ENCODE measurements around the gene TRIM45. TPM values are rescaled to one million over a fixed set of nuclear protein-coding genes. Genes with fewer than 3 reads are reported as not detected.

TRIM45 gene
- total RNA-seq, 3 donors from 2014 or later = 2.0 to 2.9 (median 2.5) TPM

DNA sequence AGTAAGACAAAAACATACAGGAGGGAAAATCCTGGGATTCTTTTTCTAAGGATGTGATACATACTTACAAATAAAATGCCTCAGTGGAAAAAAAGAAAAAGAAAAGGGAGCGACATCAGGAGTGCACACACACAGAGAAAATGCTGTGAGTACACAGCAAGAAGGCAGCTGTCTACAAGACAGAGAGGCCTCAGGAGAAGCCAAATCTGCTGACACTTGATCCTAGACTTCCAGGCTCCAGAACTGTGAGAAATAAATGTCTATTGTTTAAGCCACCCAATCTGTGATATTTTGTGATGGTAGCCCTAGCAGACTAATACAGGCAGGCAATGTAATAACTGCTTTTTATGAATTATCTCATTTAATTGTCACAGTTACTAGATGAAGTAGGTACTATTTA, 17.0 kb upstream of the TRIM45 start:
- no peak for DNase-seq
- intact Hi-C loops (cut with DNase I, micrococcal nuclease) = no loop called here
- H3K4me3 ChIP-seq = no peak overlapping the region

DNA sequence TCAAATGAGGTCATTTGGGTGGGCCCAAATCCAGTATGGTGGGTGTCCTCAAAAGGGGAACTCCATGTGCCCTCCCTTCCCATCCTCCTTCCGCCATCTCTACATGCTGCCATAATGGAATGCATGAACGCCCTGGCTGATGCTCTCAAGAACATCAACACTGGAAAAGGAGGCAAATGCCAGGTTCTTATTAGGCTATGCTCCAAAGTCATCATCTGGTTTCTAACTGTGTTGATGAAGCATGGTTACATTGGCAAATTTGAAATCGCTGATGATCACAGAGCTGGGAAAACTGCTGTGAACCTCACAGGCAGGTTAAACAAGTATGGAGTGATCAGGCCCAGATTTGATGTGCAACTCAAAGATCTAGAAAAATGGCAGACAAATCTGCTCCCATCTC, 16.6 kb upstream of the TRIM45 start:
- DNase-seq (no peak), ATAC-seq (no peak)
- intact Hi-C loops (cut with DNase I, micrococcal nuclease) = no loop called here
- TF ChIP-seq, protein P1, sequence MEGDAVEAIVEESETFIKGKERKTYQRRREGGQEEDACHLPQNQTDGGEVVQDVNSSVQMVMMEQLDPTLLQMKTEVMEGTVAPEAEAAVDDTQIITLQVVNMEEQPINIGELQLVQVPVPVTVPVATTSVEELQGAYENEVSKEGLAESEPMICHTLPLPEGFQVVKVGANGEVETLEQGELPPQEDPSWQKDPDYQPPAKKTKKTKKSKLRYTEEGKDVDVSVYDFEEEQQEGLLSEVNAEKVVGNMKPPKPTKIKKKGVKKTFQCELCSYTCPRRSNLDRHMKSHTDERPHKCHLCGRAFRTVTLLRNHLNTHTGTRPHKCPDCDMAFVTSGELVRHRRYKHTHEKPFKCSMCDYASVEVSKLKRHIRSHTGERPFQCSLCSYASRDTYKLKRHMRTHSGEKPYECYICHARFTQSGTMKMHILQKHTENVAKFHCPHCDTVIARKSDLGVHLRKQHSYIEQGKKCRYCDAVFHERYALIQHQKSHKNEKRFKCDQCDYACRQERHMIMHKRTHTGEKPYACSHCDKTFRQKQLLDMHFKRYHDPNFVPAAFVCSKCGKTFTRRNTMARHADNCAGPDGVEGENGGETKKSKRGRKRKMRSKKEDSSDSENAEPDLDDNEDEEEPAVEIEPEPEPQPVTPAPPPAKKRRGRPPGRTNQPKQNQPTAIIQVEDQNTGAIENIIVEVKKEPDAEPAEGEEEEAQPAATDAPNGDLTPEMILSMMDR (IDR thresholded peaks at IDR 0.05) = no peak
- no peaks in the 10 kb centered on the region for H3K9me3 ChIP-seq
- H3K4me1 ChIP-seq (ENCODE audit: low read depth) = no peaks in the 10 kb centered on the region
- no peak overlapping the region for H3K4me3 ChIP-seq
- no peaks in the 10 kb centered on the region for H3K36me3 ChIP-seq (ENCODE audit: low read depth)

More for the DNA sequence above, 17.0 kb upstream of the TRIM45 start:
- Histone ChIP-seq H3K36me3 (ENCODE audit: low read depth) (no peaks in the 10 kb centered on the region), H3K9me3 (no peaks in the 10 kb centered on the region), H3K4me1 (ENCODE audit: low read depth) (no peaks in the 10 kb centered on the region)
- TF ChIP-seq, protein P1 (IDR thresholded peaks at IDR 0.05) = no peak
- ATAC-seq = no peak

DNA sequence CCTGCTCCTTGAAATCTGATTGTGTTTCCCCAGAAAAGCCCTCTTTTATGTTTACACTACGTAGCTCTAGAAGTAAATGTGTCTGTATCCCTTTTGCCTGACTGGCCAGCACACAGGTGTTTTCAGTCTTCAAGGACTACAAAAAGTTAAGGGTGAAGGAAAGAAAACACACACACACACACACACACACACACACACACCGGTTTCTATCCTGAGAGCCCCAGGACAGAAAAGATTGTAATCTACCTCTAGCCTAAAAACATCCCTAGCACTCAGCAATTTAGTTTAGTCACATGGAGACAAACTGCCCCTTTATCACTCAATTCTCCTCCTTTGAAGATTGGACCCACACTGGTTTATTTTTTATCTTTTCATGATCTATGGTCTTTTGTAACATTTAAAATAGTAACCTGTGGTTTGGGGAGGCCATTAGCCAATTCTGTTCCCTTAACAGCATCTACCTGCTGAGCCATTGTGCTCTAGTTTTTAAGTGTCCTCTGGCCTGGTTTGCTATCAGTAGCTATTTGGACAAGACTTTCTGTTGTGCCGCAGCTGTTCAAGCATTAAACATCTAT, 15.8 kb upstream of the TRIM45 start:
- no peaks in the 10 kb centered on the region for H3K36me3 ChIP-seq (ENCODE audit: low read depth)
- intact Hi-C loops (cut with DNase I, micrococcal nuclease) = no loop called here
- no peaks in the 10 kb centered on the region for H3K4me1 ChIP-seq (ENCODE audit: low read depth)
- ATAC-seq (no peak), DNase-seq (no peak)
- TF ChIP-seq, protein P1 (IDR thresholded peaks at IDR 0.05) = no peak
- H3K4me3 ChIP-seq = no peak overlapping the region
- H3K9me3 ChIP-seq = no peaks in the 10 kb centered on the region

DNA sequence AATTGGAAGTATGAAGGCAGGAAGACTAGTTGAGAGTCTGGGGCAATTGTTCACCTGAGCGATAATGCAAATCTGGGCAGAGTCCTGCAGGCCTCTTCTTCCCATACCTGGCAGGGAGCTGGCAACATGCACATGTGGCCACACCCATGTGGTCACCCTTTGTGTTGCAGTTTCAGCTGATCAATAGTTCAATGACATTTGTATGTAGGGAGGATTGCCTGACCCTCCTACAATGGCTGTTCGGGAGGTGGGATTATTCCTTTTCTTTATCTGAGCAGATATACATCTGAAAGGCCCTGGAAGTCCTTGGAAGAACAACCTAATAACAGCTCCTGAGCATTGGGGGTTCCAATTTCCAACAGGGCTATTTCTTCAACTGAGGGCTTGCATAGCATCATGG, 15.2 kb upstream of the TRIM45 start:
- Histone ChIP-seq H3K4me1 (ENCODE audit: low read depth) (no peaks in the 10 kb centered on the region), H3K36me3 (ENCODE audit: low read depth) (no peaks in the 10 kb centered on the region), H3K4me3 (no peak overlapping the region), H3K9me3 (no peaks in the 10 kb centered on the region)
- intact Hi-C loops (cut with DNase I, micrococcal nuclease) = no loop called here
- ATAC-seq (no peak), DNase-seq (no peak)
- TF ChIP-seq, protein P1 (IDR thresholded peaks at IDR 0.05) = no peak

DNA sequence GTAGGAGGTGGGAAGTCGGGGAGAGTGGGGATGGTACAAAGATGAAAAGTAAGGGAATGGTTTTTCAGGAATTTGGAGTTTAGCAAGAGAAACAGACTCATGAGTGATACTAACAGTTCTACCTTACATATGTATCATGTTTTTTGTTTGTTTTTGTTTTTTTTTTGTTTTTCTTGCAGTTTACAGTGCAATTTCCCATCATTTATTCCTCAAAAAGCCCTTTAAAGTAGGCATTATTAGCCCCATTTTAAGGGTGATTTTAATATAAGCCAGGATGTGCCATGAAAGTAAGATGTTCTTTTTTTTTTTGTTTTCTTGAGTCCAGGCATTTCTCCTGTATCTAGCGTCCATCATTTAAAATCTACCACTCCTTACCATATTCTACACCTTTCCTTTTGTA, 13.8 kb upstream of the TRIM45 start:
- H3K9me3 ChIP-seq = no peaks in the 10 kb centered on the region
- intact Hi-C loops (cut with DNase I, micrococcal nuclease) = no loop called here
- no peak overlapping the region for H3K4me3 ChIP-seq
- H3K4me1 ChIP-seq (ENCODE audit: low read depth) = no peaks in the 10 kb centered on the region
- H3K36me3 ChIP-seq (ENCODE audit: low read depth) = no peaks in the 10 kb centered on the region
- ATAC-seq = no peak
- TF ChIP-seq, protein P1 (IDR thresholded peaks at IDR 0.05) = no peak
- DNase-seq = no peak

DNA sequence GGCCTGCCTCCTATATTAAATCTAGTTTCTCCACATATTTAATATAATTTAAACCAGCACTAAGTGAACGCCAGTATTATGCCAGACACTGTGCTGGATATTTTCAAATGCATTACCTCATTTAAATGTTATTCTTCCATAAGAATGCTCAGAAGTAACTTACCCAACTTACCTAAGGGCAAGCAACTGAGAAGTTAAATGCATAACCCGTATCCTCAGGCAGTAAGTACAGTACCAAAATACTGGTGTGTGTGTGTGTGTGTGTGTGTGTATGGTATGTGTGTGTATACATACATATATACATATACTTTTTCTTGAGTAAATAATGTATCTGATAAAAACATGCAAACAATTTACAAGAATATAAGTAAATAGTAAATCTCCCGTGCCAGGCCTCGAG, 9.0 kb upstream of the TRIM45 start:
- H3K4me3 ChIP-seq = no peak overlapping the region
- no peaks in the 10 kb centered on the region for H3K9me3 ChIP-seq
- H3K36me3 ChIP-seq (ENCODE audit: low read depth) = no peaks in the 10 kb centered on the region
- TF ChIP-seq, protein P1 (IDR thresholded peaks at IDR 0.05) = no peak
- DNase-seq (no peak), ATAC-seq (no peak)
- intact Hi-C loops (cut with DNase I, micrococcal nuclease) = no loop called here
- no peaks in the 10 kb centered on the region for H3K4me1 ChIP-seq (ENCODE audit: low read depth)
